ENCODE results near the gene ADGRL3. TPM values are rescaled to one million over a fixed set of nuclear protein-coding genes. Genes with fewer than 3 reads are reported as not detected.

ADGRL3 gene
- total and polyA plus RNA-seq, 12 donors: 2.4 to 182 (median 22.1) TPM

DNA sequence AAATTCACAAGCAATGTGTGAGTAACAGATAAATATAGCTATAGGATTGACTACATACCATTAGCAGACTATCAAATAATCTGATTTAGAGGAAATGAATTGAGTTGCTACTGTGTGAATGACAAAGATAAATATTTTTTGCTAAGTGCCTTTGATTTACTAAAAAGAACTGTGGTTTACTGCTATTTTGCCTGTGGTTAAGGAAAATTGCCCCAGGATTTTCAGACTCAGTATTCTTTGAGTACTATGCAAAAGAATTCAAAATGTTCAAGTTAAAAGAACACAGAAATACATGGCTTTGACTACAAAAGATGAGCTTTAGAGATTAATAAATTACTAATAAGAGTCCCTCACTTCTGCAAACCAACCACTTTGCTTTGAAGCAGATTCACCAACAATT is 853.8 kb downstream of the ADGRL3 start:
- intact Hi-C loops (cut with DNase I): no loop called here
- TF ChIP-seq, protein P1, sequence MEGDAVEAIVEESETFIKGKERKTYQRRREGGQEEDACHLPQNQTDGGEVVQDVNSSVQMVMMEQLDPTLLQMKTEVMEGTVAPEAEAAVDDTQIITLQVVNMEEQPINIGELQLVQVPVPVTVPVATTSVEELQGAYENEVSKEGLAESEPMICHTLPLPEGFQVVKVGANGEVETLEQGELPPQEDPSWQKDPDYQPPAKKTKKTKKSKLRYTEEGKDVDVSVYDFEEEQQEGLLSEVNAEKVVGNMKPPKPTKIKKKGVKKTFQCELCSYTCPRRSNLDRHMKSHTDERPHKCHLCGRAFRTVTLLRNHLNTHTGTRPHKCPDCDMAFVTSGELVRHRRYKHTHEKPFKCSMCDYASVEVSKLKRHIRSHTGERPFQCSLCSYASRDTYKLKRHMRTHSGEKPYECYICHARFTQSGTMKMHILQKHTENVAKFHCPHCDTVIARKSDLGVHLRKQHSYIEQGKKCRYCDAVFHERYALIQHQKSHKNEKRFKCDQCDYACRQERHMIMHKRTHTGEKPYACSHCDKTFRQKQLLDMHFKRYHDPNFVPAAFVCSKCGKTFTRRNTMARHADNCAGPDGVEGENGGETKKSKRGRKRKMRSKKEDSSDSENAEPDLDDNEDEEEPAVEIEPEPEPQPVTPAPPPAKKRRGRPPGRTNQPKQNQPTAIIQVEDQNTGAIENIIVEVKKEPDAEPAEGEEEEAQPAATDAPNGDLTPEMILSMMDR (IDR thresholded peaks at IDR 0.05): no peak
- TF ChIP-seq POLR2A (IDR thresholded peaks at IDR 0.05): no peak
- Histone ChIP-seq H3K4me1 (replicated peaks in 1 of 2) (no peaks in the 10 kb centered on the region), H3K36me3 (replicated peaks in 1 of 2) (no peaks in the 10 kb centered on the region), H3K4me3 (no peak overlapping the region), H3K27ac (no peak overlapping the region), H3K9me3 (replicated peaks in 1 of 3) (no peaks in the 10 kb centered on the region), H3K27me3 (no peaks in the 10 kb centered on the region)
- DNase-seq: no peak

DNA sequence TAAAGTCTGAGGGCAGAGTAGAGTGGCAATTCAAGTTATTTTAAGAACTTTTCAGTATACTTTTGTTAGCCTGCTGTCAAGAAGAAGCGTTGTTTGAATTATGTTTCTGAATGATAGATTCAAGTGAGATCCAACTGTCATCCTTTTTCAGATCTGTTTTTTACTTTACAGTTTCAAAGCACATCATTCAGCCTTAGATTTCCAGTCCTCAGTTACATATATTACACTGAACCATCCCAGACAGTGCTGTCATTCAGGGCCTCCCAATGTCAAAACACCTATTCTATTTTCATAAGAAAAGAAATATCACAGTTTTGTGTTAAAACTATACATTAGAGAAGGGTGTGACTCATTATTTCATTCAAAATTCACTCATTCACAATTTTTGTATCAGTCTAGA is 856.9 kb downstream of the ADGRL3 start:
- Histone ChIP-seq H3K4me1 (replicated peaks in 1 of 2) (no peaks in the 10 kb centered on the region), H3K27me3 (no peaks in the 10 kb centered on the region), H3K9me3 (replicated peaks in 1 of 3) (no peaks in the 10 kb centered on the region), H3K4me3 (no peak overlapping the region), H3K27ac (no peak overlapping the region), H3K36me3 (replicated peaks in 1 of 2) (no peaks in the 10 kb centered on the region)
- intact Hi-C loops (cut with DNase I): no loop called here
- TF ChIP-seq POLR2A (IDR thresholded peaks at IDR 0.05): no peak
- TF ChIP-seq, protein P1 (IDR thresholded peaks at IDR 0.05): no peak
- 87 to 100% (median 92%) methylated on average over 1 of the region's 1 CpG for WGBS, 4 donors
- no peak for DNase-seq

DNA sequence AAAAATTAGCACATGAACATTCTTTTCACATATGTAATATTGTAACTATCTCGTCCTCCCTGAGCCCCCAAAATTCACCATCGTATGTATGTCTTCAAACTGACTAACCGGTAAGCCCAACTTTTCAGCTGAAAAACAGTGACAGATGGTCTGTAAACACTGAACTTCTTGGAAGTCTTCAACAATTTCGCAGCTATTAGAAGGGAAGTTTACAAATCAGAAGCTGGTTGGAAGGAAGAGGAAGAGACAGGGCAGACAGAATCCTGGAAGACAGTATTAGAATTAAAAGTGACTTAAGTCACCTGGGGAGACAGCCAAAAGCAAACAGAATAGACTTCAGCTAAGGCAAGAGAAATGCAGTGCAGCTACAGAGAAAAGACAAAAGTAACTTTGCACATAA is 858.4 kb downstream of the ADGRL3 start:
- no peak for TF ChIP-seq POLR2A (IDR thresholded peaks at IDR 0.05)
- TF ChIP-seq, protein P1 (IDR thresholded peaks at IDR 0.05): no peak
- Histone ChIP-seq H3K4me3 (no peak overlapping the region), H3K36me3 (replicated peaks in 1 of 2) (no peaks in the 10 kb centered on the region), H3K9me3 (replicated peaks in 1 of 3) (no peaks in the 10 kb centered on the region), H3K27me3 (no peaks in the 10 kb centered on the region), H3K27ac (no peak overlapping the region), H3K4me1 (replicated peaks in 1 of 2) (no peaks in the 10 kb centered on the region)
- intact Hi-C loops (cut with DNase I): no loop called here
- 65 to 67% (median 66%) methylated on average over 4 of the region's 4 CpGs for WGBS, 4 donors
- no peak for DNase-seq

DNA sequence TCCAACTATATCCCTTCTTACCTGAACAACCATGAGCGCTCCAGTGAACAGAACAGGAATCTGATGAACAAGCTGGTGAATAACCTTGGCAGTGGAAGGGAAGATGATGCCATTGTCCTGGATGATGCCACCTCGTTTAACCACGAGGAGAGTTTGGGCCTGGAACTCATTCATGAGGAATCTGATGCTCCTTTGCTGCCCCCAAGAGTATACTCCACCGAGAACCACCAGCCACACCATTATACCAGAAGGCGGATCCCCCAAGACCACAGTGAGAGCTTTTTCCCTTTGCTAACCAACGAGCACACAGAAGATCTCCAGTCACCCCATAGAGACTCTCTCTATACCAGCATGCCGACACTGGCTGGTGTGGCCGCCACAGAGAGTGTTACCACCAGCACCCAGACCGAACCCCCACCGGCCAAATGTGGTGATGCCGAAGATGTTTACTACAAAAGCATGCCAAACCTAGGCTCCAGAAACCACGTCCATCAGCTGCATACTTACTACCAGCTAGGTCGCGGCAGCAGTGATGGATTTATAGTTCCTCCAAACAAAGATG is 870.2 kb downstream of the ADGRL3 start:
- Histone ChIP-seq H3K36me3 (replicated peaks in 1 of 2) (no peaks in the 10 kb centered on the region), H3K4me1 (replicated peaks in 1 of 2) (no peaks in the 10 kb centered on the region), H3K27ac (no peak overlapping the region), H3K27me3 (no peaks in the 10 kb centered on the region), H3K9me3 (replicated peaks in 1 of 3) (no peaks in the 10 kb centered on the region), H3K4me3 (no peak overlapping the region)
- TF ChIP-seq POLR2A (IDR thresholded peaks at IDR 0.05): no peak
- TF ChIP-seq, protein P1 (IDR thresholded peaks at IDR 0.05): no peak
- no peak for DNase-seq
- WGBS, 4 donors: 90 to 94% (median 92%) methylated on average over 6 to 14 of the region's 14 CpGs
- intact Hi-C loops (cut with DNase I): no loop called here

Measured in adrenal gland (tissue), 12 donors.